Smooth muscle cell (in vitro differentiated cells): ENCODE results near the gene SEMA5A. TPM values are rescaled to one million over a fixed set of nuclear protein-coding genes. Genes with fewer than 3 reads are reported as not detected.
A peak's percentile ranks its signal among the peaks of the same experiment; 100 is the strongest.
"Not testable (repeated sequence)": the region's sequence is repeated elsewhere in the genome, so short reads cannot be mapped to it uniquely, and the experiment has no call there.

ENCODE experiments used
- DNase-seq: peaks from one replicate; lab custom pipeline; 2025; ENCODE audit not compliant: unreplicated experiment; lab: John Stamatoyannopoulos, UW
- H2AFZ ChIP-seq: fragments of 200-600 bp; sonication (generic); 2 replicates; pipeline ENCODE4 v1.6.0; 2016; ENCODE audit warnings: antibody characterized with exemption, low read depth, mild to moderate bottlenecking
- H3F3A ChIP-seq: fragments of 200-600 bp; sonication (generic); 2 replicates; pipeline ENCODE4 v1.6.0; 2017; ENCODE audit warnings: antibody characterized with exemption, low read depth
- H3K27ac ChIP-seq: fragments of 200-600 bp; sonication (generic); 2 replicates; pipeline ENCODE4 v1.5.1; 2016; ENCODE audit warnings: low read depth, mild to moderate bottlenecking
- H3K27me3 ChIP-seq: fragments of 200-600 bp; sonication (generic); 2 replicates; pipeline ENCODE4 v1.6.1; 2016; ENCODE audit warnings: low read depth, mild to moderate bottlenecking
- H3K36me3 ChIP-seq: fragments of 200-600 bp; sonication (generic); 2 replicates; pipeline ENCODE4 v1.5.1; 2016; ENCODE audit warnings: low read depth
- H3K4me1 ChIP-seq: fragments of 200-600 bp; sonication (generic); 2 replicates; pipeline ENCODE4 v1.5.1; 2016; ENCODE audit warnings: low read depth
- H3K4me2 ChIP-seq: fragments of 200-600 bp; sonication (generic); 2 replicates; pipeline ENCODE4 v1.6.0; 2016; ENCODE audit warnings: mild to moderate bottlenecking
- H3K4me3 ChIP-seq: fragments of 200-600 bp; sonication (generic); 2 replicates; pipeline ENCODE4 v1.5.1; 2016; ENCODE audit warnings: mild to moderate bottlenecking
- H3K79me2 ChIP-seq: fragments of 200-600 bp; sonication (generic); 2 replicates; pipeline ENCODE4 v1.6.0; 2016; ENCODE audit warnings: low read depth, mild to moderate bottlenecking
- H3K9ac ChIP-seq: fragments of 200-600 bp; sonication (generic); 2 replicates; pipeline ENCODE4 v1.6.0; 2016; ENCODE audit warnings: low read depth
- H3K9me3 ChIP-seq: fragments of 200-600 bp; sonication (generic); replicated peaks from 2 replicates; pipeline ENCODE4 v1.5.1; 2016; ENCODE audit warnings: low read depth
- H4K20me1 ChIP-seq: fragments of 200-600 bp; sonication (generic); 2 replicates; pipeline ENCODE4 v1.6.0; 2016; ENCODE audit warnings: low read depth
- WGBS: methylation state at CpG from one replicate; pipeline ENCODE4 v1.1.7; 2016; ENCODE audit warnings: low lambda C conversion rate; 5-methylcytosine and 5-hydroxymethylcytosine counted together
- polyA plus RNA-seq: library from polyadenylated mRNA; unstranded; fragments of >200 nt; fragmentation: Nextera tagmentation; extraction: Ambion mirVana; gene quantifications from 2 replicates; pipeline ENCODE4 v1.2.1, GENCODE V29; 2016
- total RNA-seq: library from RNA; depleted of rRNA; stranded (reverse); fragments of >200 nt; gene quantifications from 2 replicates; pipeline ENCODE4 v1.2.3, GENCODE V29; 2014
- TF ChIP-seq, protein P1 (sequence below): fragments of 200-600 bp; sonication (generic); IDR thresholded peaks from 2 replicates; pipeline ENCODE4 v1.5.1; 2017; ENCODE audit warnings: borderline replicate concordance, mild to moderate bottlenecking, antibody characterized with exemption; ENCODE audit not compliant: insufficient read depth, poor library complexity, severe bottlenecking

Gene SEMA5A
- total and polyA plus RNA-seq, 2 experiments from 2014 or later = 21.6 to 65.1 TPM

DNA sequence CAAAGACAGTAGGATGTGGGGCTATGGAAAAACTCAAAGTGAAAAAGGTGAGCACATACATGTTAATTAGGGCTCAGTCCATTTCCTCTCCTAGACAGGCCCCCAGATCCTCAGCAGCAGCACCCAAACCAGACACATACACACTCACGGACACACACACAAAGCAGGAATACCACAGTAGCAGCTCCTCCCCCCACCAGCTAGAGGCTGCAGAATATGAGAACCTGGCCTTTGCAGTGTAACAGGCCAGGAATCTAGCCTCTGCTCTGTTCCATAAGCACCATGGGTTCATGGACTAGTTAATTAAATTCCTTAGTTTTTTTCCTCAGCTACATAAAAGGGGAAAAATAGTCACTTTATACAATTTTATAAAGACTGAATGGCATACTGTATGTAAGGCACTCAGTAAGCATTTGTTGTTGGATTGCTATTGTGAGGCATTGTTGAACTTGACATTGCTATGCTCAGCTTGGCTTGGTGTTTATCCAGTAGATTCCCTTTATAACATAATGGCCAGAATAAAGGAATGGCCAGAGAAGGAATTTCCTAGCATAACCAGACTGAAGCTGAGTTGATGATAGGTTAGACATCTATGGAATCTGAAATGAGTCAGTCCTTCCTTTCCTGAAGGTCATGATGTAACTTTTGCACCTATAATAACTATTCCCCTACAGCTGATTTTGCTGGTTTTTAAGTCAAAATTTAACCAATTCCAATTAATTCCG, 186.8 kb downstream of the SEMA5A start:
- peak overlapping the region; percentile 47 for H3K27ac ChIP-seq
- WGBS = 59% methylated on average over 2 of the region's 2 CpGs
- H3K4me2 ChIP-seq = peak overlapping the region; percentile 59
- DNase-seq = no peak
- no peaks in the 10 kb centered on the region for H3K4me1 ChIP-seq
- peaks cover 5% of the 10 kb centered on the region for H3F3A ChIP-seq
- no peak overlapping the region for H2AFZ ChIP-seq
- TF ChIP-seq, protein P1, sequence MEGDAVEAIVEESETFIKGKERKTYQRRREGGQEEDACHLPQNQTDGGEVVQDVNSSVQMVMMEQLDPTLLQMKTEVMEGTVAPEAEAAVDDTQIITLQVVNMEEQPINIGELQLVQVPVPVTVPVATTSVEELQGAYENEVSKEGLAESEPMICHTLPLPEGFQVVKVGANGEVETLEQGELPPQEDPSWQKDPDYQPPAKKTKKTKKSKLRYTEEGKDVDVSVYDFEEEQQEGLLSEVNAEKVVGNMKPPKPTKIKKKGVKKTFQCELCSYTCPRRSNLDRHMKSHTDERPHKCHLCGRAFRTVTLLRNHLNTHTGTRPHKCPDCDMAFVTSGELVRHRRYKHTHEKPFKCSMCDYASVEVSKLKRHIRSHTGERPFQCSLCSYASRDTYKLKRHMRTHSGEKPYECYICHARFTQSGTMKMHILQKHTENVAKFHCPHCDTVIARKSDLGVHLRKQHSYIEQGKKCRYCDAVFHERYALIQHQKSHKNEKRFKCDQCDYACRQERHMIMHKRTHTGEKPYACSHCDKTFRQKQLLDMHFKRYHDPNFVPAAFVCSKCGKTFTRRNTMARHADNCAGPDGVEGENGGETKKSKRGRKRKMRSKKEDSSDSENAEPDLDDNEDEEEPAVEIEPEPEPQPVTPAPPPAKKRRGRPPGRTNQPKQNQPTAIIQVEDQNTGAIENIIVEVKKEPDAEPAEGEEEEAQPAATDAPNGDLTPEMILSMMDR = no peak
- H3K36me3 ChIP-seq = no peaks in the 10 kb centered on the region
- H3K79me2 ChIP-seq = no peaks in the 10 kb centered on the region
- no peaks in the 10 kb centered on the region for H3K27me3 ChIP-seq
- H4K20me1 ChIP-seq = peaks cover 5% of the 10 kb centered on the region
- no peaks in the 10 kb centered on the region for H3K9me3 ChIP-seq
- H3K9ac ChIP-seq = no peak overlapping the region
- no peak overlapping the region for H3K4me3 ChIP-seq

DNA sequence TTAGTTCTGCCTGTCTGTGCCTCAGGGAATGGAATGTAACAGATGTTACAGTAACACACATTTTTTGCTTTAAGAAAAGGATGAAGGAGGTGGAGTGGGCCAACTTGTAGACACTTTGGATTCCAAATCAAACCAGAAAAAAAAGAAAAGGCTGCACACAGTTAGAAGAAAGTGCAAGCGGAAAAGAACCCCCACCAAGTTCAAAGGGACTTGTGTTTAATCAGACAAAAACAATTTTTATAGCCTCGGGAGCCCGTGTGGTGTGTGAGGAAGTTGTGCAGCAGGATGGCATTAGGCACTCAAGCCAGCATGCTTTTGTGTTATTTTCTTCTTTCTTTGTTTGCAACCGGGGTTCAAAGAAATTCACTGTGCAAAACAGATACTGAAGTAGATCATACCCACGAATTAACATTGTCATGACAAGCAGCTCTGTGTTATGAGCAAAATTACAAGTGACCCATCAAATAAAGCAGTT, 189.5 kb downstream of the SEMA5A start:
- WGBS = 38% methylated on average over 5 of the region's 5 CpGs
- peaks cover 5% of the 10 kb centered on the region for H3F3A ChIP-seq
- H3K36me3 ChIP-seq = no peaks in the 10 kb centered on the region

DNA sequence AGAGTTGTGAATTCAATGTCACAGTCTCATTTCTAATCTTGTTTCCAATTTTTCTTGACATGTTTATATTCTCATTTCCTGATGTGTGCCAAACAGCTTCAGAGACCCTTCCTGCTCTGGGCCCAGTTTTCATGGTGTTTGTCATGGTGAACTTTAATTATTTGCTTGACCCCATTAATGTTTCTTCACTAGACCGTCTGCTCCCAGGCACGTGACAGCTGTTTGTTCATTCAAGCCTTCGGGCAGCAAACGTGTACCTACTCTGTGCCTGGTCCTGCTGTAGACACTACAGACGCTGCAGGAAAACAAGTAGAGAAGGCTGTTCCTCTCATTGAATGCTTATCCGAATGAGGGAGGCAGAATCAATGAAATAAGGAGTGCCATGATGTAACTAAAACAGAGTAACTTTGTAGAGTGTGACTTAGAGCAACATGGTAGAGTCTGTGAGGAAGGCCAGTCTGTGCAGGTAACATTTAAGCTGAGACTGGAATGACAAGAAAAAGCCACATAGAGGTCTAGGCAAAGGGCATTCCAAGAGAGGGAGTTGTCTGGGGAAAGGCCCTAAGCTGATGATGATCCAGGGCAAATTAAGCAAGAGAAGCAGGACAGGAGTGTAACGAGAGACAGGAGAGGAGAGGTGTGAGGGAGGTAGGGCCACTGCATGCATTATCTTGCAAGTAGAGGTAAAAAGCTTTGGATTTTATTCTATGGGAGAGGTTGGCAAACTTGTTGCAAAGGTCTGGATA, 191.4 kb downstream of the SEMA5A start:
- WGBS = 83% methylated on average over 7 of the region's 7 CpGs

More for the DNA sequence above, 189.5 kb downstream of the SEMA5A start:
- no peaks in the 10 kb centered on the region for H3K79me2 ChIP-seq
- H3K9ac ChIP-seq = no peak overlapping the region
- peak overlapping the region; percentile 1 for H3K4me2 ChIP-seq
- TF ChIP-seq, protein P1 = no peak
- H3K4me1 ChIP-seq = no peaks in the 10 kb centered on the region
- H3K9me3 ChIP-seq = no peaks in the 10 kb centered on the region
- H3K27ac ChIP-seq = no peak overlapping the region
- H3K27me3 ChIP-seq = no peaks in the 10 kb centered on the region
- H3K4me3 ChIP-seq = no peak overlapping the region
- DNase-seq = no peak
- H4K20me1 ChIP-seq = peaks cover 5% of the 10 kb centered on the region
- no peak overlapping the region for H2AFZ ChIP-seq

DNA sequence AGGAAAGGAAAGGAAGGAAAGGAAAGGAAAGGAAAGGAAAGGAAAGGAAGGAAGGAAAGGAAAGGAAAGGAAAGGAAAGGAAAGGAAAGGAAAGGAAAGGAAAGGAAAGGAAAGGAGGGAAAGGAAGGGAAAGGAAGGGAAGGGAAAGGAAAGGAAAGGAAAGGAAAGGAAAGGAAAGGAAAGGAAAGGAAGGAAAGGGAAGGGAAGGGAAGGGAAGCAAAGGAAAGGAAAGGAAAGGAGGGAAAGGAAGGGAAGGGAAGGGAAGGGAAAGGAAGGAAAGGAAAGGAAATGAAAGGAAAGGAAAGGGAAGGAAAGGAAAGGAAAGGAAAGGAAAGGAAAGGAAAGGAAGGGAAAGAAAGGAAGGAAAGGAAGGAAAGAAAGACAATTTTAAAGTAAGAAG, 192.8 kb downstream of the SEMA5A start:
- H4K20me1 ChIP-seq, DNase-seq, H3F3A ChIP-seq, H3K4me3 ChIP-seq, H3K4me2 ChIP-seq, H3K9ac ChIP-seq, H3K79me2 ChIP-seq, H3K9me3 ChIP-seq, H3K27me3 ChIP-seq, H3K4me1 ChIP-seq, H3K27ac ChIP-seq, H2AFZ ChIP-seq, H3K36me3 ChIP-seq: not testable (repeated sequence)

More for the DNA sequence above, 191.4 kb downstream of the SEMA5A start:
- Histone ChIP-seq H3F3A (peaks cover 10% of the 10 kb centered on the region), H3K27me3 (no peaks in the 10 kb centered on the region), H3K4me2 (no peak overlapping the region), H3K9ac (no peak overlapping the region), H3K79me2 (no peaks in the 10 kb centered on the region), H2AFZ (no peak overlapping the region), H4K20me1 (peaks cover 5% of the 10 kb centered on the region), H3K27ac (peak overlapping the region; percentile 32), H3K36me3 (no peaks in the 10 kb centered on the region), H3K4me1 (peaks cover 3% of the 10 kb centered on the region), H3K4me3 (no peak overlapping the region), H3K9me3 (no peaks in the 10 kb centered on the region)
- TF ChIP-seq, protein P1 = no peak
- no peak for DNase-seq
